Osteocyte (in vitro differentiated cells): ENCODE results near the gene ZNF426. TPM values are rescaled to one million over a fixed set of nuclear protein-coding genes. Genes with fewer than 3 reads are reported as not detected.
"Not testable (repeated sequence)": the region's sequence is repeated elsewhere in the genome, so short reads cannot be mapped to it uniquely, and the experiment has no call there.

Experiments
- DNase-seq: peaks from one replicate; pipeline ENCODE4 v3.0.0; 2021; ENCODE audit warnings: mixed read lengths; ENCODE audit not compliant: unreplicated experiment; ENCODE audit errors: extremely low spot score
- H3K27ac Mint-ChIP-seq: one replicate; pipeline ENCODE4 v1.8.0; 2021; ENCODE audit warnings: mild to moderate bottlenecking, mixed read lengths; ENCODE audit not compliant: unreplicated experiment
- H3K27me3 Mint-ChIP-seq: one replicate; pipeline ENCODE4 v1.8.0; 2021; ENCODE audit warnings: mixed read lengths; ENCODE audit not compliant: unreplicated experiment
- H3K36me3 Mint-ChIP-seq: one replicate; pipeline ENCODE4 v1.8.0; 2021; ENCODE audit warnings: mixed read lengths; ENCODE audit not compliant: unreplicated experiment
- H3K4me1 Mint-ChIP-seq: one replicate; pipeline ENCODE4 v1.8.0; 2021; ENCODE audit warnings: mixed read lengths; ENCODE audit not compliant: unreplicated experiment
- H3K4me3 Mint-ChIP-seq: one replicate; pipeline ENCODE4 v1.8.0; 2021; ENCODE audit warnings: mild to moderate bottlenecking, moderate library complexity, mixed read lengths; ENCODE audit not compliant: unreplicated experiment
- H3K9me3 Mint-ChIP-seq: one replicate; pipeline ENCODE4 v1.8.0; 2021; ENCODE audit warnings: mixed read lengths; ENCODE audit not compliant: unreplicated experiment
- long read RNA-seq: library from polyadenylated mRNA; unstranded; transcript quantifications from one replicate; pipeline ENCODE4 v2.0.0, GENCODE V29; 2021
- total RNA-seq: library from RNA; stranded (reverse); gene quantifications from 2 replicates; pipeline ENCODE4 v1.2.1, GENCODE V29; 2021
- TF ChIP-seq, protein P1 (sequence below): fragments of 200-600 bp; sonication (generic); IDR thresholded peaks from 2 replicates; pipeline ENCODE4 v1.5.0; 2021; ENCODE audit warnings: antibody characterized with exemption, mild to moderate bottlenecking, moderate library complexity

Gene ZNF426
- 20.6 and 20.7 TPM in 2 replicates for total RNA-seq
- long read RNA-seq, full-length matches to known transcripts: 48 of 141 reads
- long read RNA-seq, partial matches to known transcripts: 67 of 141 reads
- long read RNA-seq, other reads (novel, unspliced or antisense): 26 of 141 reads

- peaks cover 19% of the 10 kb centered on the region for H3K4me1 Mint-ChIP-seq
- H3K9me3 Mint-ChIP-seq: peaks cover 35% of the 10 kb centered on the region
- H3K4me3 Mint-ChIP-seq: peak within 1 kb of the TSS; percentile 96
- peak; percentile 95 for DNase-seq
- no peaks in the 10 kb centered on the region for H3K27me3 Mint-ChIP-seq
- H3K27ac Mint-ChIP-seq: peak within 1 kb of the TSS; percentile 100
- H3K36me3 Mint-ChIP-seq: peaks cover 45% of the 10 kb centered on the region
- TF ChIP-seq, protein P1, sequence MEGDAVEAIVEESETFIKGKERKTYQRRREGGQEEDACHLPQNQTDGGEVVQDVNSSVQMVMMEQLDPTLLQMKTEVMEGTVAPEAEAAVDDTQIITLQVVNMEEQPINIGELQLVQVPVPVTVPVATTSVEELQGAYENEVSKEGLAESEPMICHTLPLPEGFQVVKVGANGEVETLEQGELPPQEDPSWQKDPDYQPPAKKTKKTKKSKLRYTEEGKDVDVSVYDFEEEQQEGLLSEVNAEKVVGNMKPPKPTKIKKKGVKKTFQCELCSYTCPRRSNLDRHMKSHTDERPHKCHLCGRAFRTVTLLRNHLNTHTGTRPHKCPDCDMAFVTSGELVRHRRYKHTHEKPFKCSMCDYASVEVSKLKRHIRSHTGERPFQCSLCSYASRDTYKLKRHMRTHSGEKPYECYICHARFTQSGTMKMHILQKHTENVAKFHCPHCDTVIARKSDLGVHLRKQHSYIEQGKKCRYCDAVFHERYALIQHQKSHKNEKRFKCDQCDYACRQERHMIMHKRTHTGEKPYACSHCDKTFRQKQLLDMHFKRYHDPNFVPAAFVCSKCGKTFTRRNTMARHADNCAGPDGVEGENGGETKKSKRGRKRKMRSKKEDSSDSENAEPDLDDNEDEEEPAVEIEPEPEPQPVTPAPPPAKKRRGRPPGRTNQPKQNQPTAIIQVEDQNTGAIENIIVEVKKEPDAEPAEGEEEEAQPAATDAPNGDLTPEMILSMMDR: no peak
These were observed at the start of gene ZNF426 for GRCh38 chr19:9538183-9539058. Gene ZNF426, minus strand, starts transcription at chr19:9538645. Its CDS starts 2,413 bp downstream, at chr19:9536232.

DNA sequence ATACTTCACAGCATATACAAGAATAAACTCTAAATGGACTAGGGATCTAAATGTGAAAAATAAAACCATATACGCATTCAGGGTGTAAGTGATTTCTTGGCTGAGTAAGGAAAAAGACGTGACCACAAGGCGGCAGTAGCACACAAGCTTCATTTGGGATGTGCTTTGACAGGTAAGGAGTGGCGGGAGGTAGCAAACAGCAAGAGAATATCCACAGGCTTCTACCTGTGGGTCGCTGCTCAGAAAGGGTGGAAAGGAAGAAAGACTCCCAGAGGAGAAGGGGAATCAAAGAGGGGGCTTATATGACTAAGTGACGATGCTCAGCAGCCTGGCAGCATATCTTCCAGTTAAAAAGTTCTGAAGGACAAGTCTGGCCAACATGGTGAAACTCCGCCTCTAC, 48.3 kb upstream of the ZNF426 start:
- peaks cover 16% of the 10 kb centered on the region for H3K4me1 Mint-ChIP-seq
- no peaks in the 10 kb centered on the region for H3K9me3 Mint-ChIP-seq
- no peak overlapping the region for H3K27ac Mint-ChIP-seq
- peaks cover 6% of the 10 kb centered on the region for H3K36me3 Mint-ChIP-seq
- peak; percentile 86 for DNase-seq
- H3K4me3 Mint-ChIP-seq: no peak overlapping the region
- peaks cover 13% of the 10 kb centered on the region for H3K27me3 Mint-ChIP-seq
- TF ChIP-seq, protein P1: peak; percentile 69

GRCh38 chr19:9584073-9584833, 45.8 kb upstream of the ZNF426 start, which contains the start of gene ZNF121:
Gene ZNF121, minus strand, starts transcription at chr19:9584504. Its CDS starts 16,407 bp downstream, at chr19:9568097.
- DNase-seq: peak; percentile 94
- peaks cover 10% of the 10 kb centered on the region for H3K9me3 Mint-ChIP-seq
- peak within 1 kb of the TSS; percentile 93 for H3K4me3 Mint-ChIP-seq
- TF ChIP-seq, protein P1: no peak
- H3K27ac Mint-ChIP-seq: peak within 1 kb of the TSS; percentile 97
- H3K27me3 Mint-ChIP-seq: peaks cover 2% of the 10 kb centered on the region
- H3K36me3 Mint-ChIP-seq: peaks cover 21% of the 10 kb centered on the region
- peaks cover 21% of the 10 kb centered on the region for H3K4me1 Mint-ChIP-seq

GRCh38 chr19:9582081-9582725, 43.8 kb upstream of the ZNF426 start:
- DNase-seq, H3K27ac Mint-ChIP-seq, H3K27me3 Mint-ChIP-seq: not testable (repeated sequence)
- peaks cover 21% of the 10 kb centered on the region for H3K4me1 Mint-ChIP-seq
- peaks cover 36% of the 10 kb centered on the region for H3K36me3 Mint-ChIP-seq
- H3K4me3 Mint-ChIP-seq: peak overlapping the region; percentile 54
- peaks cover 19% of the 10 kb centered on the region for H3K9me3 Mint-ChIP-seq

DNA sequence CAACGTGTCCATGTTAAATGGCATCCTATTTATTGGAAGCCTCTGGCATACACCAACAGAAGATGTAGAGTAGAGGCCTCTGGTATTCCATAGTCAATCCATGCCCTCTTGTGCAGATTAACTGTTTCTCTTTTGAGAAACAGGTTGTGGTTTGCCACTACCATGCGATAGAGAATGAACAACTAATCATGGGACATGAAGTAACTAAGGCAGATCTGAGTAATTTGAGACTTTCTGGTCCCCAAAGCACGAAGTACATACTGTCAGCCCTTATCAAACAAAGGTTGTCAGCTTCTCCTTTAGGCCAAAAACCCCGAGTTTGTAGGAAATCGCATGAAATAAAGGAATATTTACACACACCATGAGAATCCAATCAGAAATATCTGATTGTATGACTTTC, 42.3 kb upstream of the ZNF426 start:
- Mint-ChIP-seq H3K27me3 (no peaks in the 10 kb centered on the region), H3K36me3 (peaks cover 50% of the 10 kb centered on the region), H3K9me3 (peaks cover 24% of the 10 kb centered on the region), H3K4me1 (peaks cover 18% of the 10 kb centered on the region), H3K4me3 (no peak overlapping the region), H3K27ac (no peak overlapping the region)
- DNase-seq: no peak
- TF ChIP-seq, protein P1: no peak
